ENCODE measurements around the gene RCOR1. TPM values are rescaled to one million over a fixed set of nuclear protein-coding genes. Genes with fewer than 3 reads are reported as not detected.

The RCOR1 gene
- total RNA-seq, 6 donors from 2014 or later: 19.8 to 58.7 (median 34.3) TPM

DNA sequence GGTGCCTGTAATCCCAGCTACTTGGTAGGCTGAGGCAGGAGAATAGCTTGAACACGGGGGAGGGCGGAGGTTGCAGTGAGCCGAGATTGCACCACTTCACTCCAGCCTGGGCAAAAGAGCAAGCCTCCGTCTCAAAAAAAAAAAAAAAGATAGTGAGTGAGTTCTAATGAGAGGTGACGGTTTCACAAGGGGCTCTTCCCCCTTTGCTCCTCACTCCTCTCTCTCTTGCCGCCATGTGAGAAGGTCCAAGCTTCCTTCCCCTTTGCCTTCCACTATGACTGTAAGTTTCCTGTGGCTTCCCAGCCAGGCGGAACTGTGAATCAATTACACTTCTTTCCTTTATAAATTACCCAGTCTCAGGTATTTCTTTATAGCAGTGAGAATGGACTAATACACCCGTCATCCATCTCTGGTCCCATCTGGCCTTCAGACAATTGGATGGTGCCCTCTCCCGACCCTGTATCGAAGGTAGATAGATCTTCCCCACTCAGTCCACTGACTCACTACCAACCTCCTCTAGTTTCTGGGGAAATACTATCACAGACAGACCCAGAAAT, 27.0 kb upstream of the RCOR1 start:
- peak; percentile 43 to 78 for ATAC-seq (ENCODE audit: low FRiP score in 2 of 2)
- TF ChIP-seq EP300 (IDR thresholded peaks at IDR 0.05) (no peak), POLR2AphosphoS5 (IDR thresholded peaks at IDR 0.05) (peak in 1 of 2 donors; percentile 17), POLR2A (IDR thresholded peaks at IDR 0.05) (no peak)
- TF ChIP-seq, protein P1, sequence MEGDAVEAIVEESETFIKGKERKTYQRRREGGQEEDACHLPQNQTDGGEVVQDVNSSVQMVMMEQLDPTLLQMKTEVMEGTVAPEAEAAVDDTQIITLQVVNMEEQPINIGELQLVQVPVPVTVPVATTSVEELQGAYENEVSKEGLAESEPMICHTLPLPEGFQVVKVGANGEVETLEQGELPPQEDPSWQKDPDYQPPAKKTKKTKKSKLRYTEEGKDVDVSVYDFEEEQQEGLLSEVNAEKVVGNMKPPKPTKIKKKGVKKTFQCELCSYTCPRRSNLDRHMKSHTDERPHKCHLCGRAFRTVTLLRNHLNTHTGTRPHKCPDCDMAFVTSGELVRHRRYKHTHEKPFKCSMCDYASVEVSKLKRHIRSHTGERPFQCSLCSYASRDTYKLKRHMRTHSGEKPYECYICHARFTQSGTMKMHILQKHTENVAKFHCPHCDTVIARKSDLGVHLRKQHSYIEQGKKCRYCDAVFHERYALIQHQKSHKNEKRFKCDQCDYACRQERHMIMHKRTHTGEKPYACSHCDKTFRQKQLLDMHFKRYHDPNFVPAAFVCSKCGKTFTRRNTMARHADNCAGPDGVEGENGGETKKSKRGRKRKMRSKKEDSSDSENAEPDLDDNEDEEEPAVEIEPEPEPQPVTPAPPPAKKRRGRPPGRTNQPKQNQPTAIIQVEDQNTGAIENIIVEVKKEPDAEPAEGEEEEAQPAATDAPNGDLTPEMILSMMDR (IDR thresholded peaks at IDR 0.05): no peak
- H3K4me3 ChIP-seq: no peak overlapping the region
- DNase-seq: peak in 1 of 2 donors; percentile 59
- no peaks in the 10 kb centered on the region for H3K36me3 ChIP-seq
- H3K27ac ChIP-seq: peak overlapping the region in 1 of 4 donors; percentile 52
- no peaks in the 10 kb centered on the region for H3K27me3 ChIP-seq
- peaks cover 0 to 11% (median 6%) of the 10 kb centered on the region in 4 donors for H3K4me1 ChIP-seq
- WGBS, 2 donors: 60 to 66% methylated on average over 10 of the region's 10 CpGs
- no peaks in the 10 kb centered on the region for H3K9me3 ChIP-seq

DNA sequence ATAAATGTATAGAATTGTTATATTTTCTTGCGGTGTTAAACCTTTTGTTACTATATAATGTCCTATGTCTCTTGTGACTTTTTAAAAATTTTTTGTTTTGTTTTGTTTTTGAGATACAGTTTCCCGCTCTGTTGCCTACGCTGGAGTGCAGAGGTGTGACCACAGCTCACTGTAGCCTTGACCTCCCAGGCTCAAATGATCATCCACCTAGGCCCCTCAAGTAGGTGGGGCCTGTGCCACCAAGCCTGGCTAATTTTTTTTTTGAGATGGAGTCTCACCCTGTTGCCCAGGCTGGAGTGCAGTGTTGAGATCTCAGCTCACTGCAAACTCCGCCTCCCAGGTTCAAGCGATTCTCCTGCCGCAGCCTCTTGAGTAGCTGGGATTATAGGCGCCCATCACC, 26.5 kb upstream of the RCOR1 start:
- H3K4me1 ChIP-seq: peaks cover 0 to 11% (median 6%) of the 10 kb centered on the region in 4 donors
- no peak overlapping the region for H3K4me3 ChIP-seq
- H3K27me3 ChIP-seq: no peaks in the 10 kb centered on the region
- DNase-seq (no peak), ATAC-seq (ENCODE audit: low FRiP score in 2 of 2) (no peak)
- no peaks in the 10 kb centered on the region for H3K9me3 ChIP-seq
- no peak for TF ChIP-seq POLR2A (IDR thresholded peaks at IDR 0.05)
- no peak for TF ChIP-seq EP300 (IDR thresholded peaks at IDR 0.05)
- TF ChIP-seq, protein P1 (IDR thresholded peaks at IDR 0.05): no peak
- no peak for TF ChIP-seq POLR2AphosphoS5 (IDR thresholded peaks at IDR 0.05)
- peak overlapping the region in 1 of 4 donors; percentile 30 for H3K27ac ChIP-seq
- no peaks in the 10 kb centered on the region for H3K36me3 ChIP-seq
- WGBS, 2 donors: 94 to 96% methylated on average over 7 of the region's 7 CpGs

DNA sequence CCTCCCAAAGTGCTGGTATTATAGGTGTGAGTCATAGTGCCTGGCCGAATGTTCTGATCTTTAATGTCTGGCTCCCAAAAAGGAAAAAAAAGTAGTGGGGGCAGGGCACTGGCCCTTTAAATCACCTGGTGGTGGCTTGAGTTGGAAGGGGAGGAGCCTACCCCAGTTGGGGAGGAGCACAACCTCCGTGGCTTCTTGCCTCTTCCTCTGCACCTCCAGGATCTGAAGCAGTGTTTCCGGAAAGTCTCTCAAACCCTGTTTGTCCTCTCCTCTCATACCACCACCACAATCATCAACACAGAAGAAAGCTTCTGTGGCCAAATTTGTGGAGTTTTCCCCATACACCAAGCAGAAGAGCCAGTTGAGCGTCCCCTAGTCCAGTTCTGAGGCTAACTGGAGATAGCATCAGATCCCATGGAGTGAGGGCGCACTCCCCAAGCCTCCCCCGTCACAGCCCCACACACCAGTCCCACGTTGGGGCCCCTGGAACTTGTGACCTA, 24.3 kb upstream of the RCOR1 start:
- WGBS, 2 donors: 54 to 59% methylated on average over 7 of the region's 7 CpGs

DNA sequence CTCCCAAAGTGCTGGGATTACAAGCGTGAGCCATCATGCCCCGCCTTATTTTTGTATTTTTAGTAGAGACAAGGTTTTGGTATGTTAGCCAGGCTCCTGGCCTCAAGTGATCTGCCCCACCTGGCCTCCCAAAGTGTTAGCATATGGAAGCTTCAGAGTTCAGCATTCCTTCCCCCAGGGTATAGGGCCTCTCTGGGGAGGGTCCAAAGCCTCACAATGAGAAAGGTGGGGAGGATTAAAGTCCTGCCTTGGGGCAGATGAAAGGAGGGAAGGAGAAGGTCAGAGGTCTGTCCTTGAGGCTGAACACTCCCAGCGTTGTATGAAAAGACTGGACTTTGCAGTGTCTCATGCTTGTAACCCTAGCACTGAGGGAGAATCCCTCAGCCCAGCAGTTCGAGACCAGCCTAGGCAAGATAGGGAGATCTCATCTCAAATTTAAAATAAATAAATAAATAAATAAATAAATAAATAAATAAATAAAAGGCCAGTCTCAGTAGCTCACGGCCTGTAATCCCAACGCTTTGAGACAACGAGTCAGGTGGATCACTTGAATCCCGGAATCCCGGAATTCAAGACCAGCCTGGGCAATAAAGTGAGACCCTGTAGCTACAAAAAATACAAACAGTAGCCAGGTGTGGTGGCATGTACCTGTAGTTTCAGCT, 22.0 kb upstream of the RCOR1 start:
- DNase-seq (no peak), ATAC-seq (ENCODE audit: low FRiP score in 2 of 2) (no peak)
- Histone ChIP-seq H3K36me3 (no peaks in the 10 kb centered on the region), H3K4me1 (peaks cover 0 to 11% (median 6%) of the 10 kb centered on the region in 4 donors), H3K9me3 (no peaks in the 10 kb centered on the region), H3K27me3 (no peaks in the 10 kb centered on the region), H3K4me3 (no peak overlapping the region), H3K27ac (no peak overlapping the region)
- TF ChIP-seq EP300 (IDR thresholded peaks at IDR 0.05) (no peak), POLR2A (IDR thresholded peaks at IDR 0.05) (no peak), POLR2AphosphoS5 (IDR thresholded peaks at IDR 0.05) (no peak)
- TF ChIP-seq, protein P1 (IDR thresholded peaks at IDR 0.05): no peak
- 93 to 96% methylated on average over 9 of the region's 9 CpGs for WGBS, 2 donors

More for the DNA sequence above, 24.3 kb upstream of the RCOR1 start:
- Histone ChIP-seq H3K4me1 (peaks cover 0 to 11% (median 6%) of the 10 kb centered on the region in 4 donors), H3K27ac (peak overlapping the region in 2 of 4 donors; percentile 4 to 60), H3K9me3 (no peaks in the 10 kb centered on the region), H3K27me3 (no peaks in the 10 kb centered on the region), H3K36me3 (no peaks in the 10 kb centered on the region), H3K4me3 (no peak overlapping the region)
- ATAC-seq (ENCODE audit: low FRiP score in 2 of 2) (peak in 1 of 2 donors; percentile 76), DNase-seq (peak in 1 of 2 donors; percentile 75)
- TF ChIP-seq POLR2A (IDR thresholded peaks at IDR 0.05) (peak in 1 of 4 donors; percentile 15), POLR2AphosphoS5 (IDR thresholded peaks at IDR 0.05) (no peak)

DNA sequence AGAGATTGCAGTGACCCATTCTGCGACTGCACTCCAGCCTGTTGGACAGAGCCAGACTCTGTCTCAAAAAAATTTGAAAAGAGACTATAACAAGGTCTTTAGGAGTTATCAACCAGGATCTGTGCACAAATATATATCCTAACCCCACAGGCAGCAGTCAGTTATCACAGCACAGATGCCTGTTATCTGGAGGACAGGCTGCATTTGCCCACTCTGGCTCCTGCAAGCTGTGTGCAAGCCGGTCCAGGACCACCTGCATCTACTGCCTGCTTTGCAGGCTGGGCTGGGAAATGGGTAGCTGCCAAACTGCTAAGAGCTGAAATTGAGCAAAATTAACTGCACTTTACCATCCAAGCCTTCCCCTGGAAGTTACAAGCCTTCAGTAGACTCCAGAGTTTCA, 21.4 kb upstream of the RCOR1 start:
- 75 to 76% methylated on average over 2 of the region's 2 CpGs for WGBS, 2 donors
- no peaks in the 10 kb centered on the region for H3K27me3 ChIP-seq

More for the DNA sequence above, 21.4 kb upstream of the RCOR1 start:
- no peaks in the 10 kb centered on the region for H3K36me3 ChIP-seq
- peaks cover 0 to 11% (median 6%) of the 10 kb centered on the region in 4 donors for H3K4me1 ChIP-seq
- no peaks in the 10 kb centered on the region for H3K9me3 ChIP-seq
- TF ChIP-seq, protein P1 (IDR thresholded peaks at IDR 0.05): no peak
- TF ChIP-seq POLR2A (IDR thresholded peaks at IDR 0.05): no peak
- TF ChIP-seq EP300 (IDR thresholded peaks at IDR 0.05): no peak
- TF ChIP-seq POLR2AphosphoS5 (IDR thresholded peaks at IDR 0.05): no peak
- DNase-seq: no peak
- no peak overlapping the region for H3K4me3 ChIP-seq
- no peak for ATAC-seq (ENCODE audit: low FRiP score in 2 of 2)
- H3K27ac ChIP-seq: no peak overlapping the region

Measured in upper lobe of left lung (tissue), 6 donors.